OCI-LY3 (cell line): Measurements from ENCODE around the gene PID1.

Experiments used
- H2AFZ ChIP-seq: fragments of 200-600, 300-600 bp; shearing (Covaris generic); 2 replicates; pipeline ENCODE4 v1.6.0; 2014; ENCODE audit warnings: antibody characterized with exemption, low read depth, low read length
- H3K27ac ChIP-seq: fragments of 200-600, 300-600 bp; sonication (generic); 2 replicates; pipeline ENCODE4 v1.5.1; 2014; ENCODE audit warnings: mild to moderate bottlenecking, low read length, moderate library complexity, mixed read lengths
- H3K27me3 ChIP-seq: fragments of 200-600, 300-600 bp; sonication (generic); 2 replicates; pipeline ENCODE4 v1.6.1; 2014; ENCODE audit warnings: low read depth, low read length, mixed read lengths
- H3K36me3 ChIP-seq: fragments of 200-600, 300-600 bp; sonication (generic); replicated peaks from 2 replicates; pipeline ENCODE3; 2014; ENCODE audit warnings: low read depth, low read length, mixed read lengths
- H3K4me1 ChIP-seq: fragments of 300-600, 200-600 bp; sonication (generic); 2 replicates; pipeline ENCODE4 v1.6.1; 2014; ENCODE audit warnings: low read length, mixed read lengths
- H3K4me2 ChIP-seq: fragments of 200-600, 300-600 bp; sonication (generic); 2 replicates; pipeline ENCODE4 v1.6.1; 2014; ENCODE audit warnings: low read length, mixed read lengths
- H3K4me3 ChIP-seq: fragments of 300-600, 200-600 bp; sonication (generic); 2 replicates; pipeline ENCODE4 v1.5.1; 2014; ENCODE audit warnings: antibody characterized with exemption, mild to moderate bottlenecking, low read length, moderate library complexity
- H3K79me2 ChIP-seq: fragments of 300-600, 200-600 bp; shearing (Covaris generic); 2 replicates; pipeline ENCODE4 v1.6.1; 2014; ENCODE audit warnings: mild to moderate bottlenecking, low read length, mixed read lengths
- H3K9ac ChIP-seq: fragments of 300-600, 200-600 bp; shearing (Covaris generic); 2 replicates; pipeline ENCODE4 v1.6.0; 2014; ENCODE audit warnings: mild to moderate bottlenecking, low read length, moderate library complexity
- H3K9me3 ChIP-seq: fragments of 200-600, 300-600 bp; shearing (Covaris generic); 2 replicates; pipeline ENCODE4 v1.6.1; 2014; ENCODE audit warnings: low read length, mixed read lengths; ENCODE audit not compliant: insufficient read depth
- H4K20me1 ChIP-seq: fragments of 200-600, 300-600 bp; sonication (generic); 2 replicates; pipeline ENCODE4 v1.6.1; 2016; ENCODE audit warnings: low read length, mixed read lengths; ENCODE audit not compliant: insufficient read depth
- CTCF ChIP-seq: fragments of 200-600, 300-600 bp; sonication (generic); IDR thresholded peaks from 2 replicates; pipeline ENCODE4 v1.5.1; 2014; ENCODE audit warnings: antibody characterized with exemption, low read length, low read depth
- EZH2phosphoT487 ChIP-seq: fragments of 200-600 bp; shearing (Covaris generic); IDR thresholded peaks from 2 replicates; pipeline ENCODE4 v1.6.1; 2018; ENCODE audit warnings: antibody characterized with exemption, mixed run types, low read depth

The PID1 gene

GRCh38 chr2:229124136-229124535 lies 147.0 kb downstream of the PID1 start:
- Histone ChIP-seq H3K4me1 (peaks cover 14% of the 10 kb centered on the region), H3K79me2 (no peaks in the 10 kb centered on the region), H3K9ac (no peak overlapping the region), H3K4me2 (no peak overlapping the region), H4K20me1 (no peaks in the 10 kb centered on the region), H3K4me3 (no peak overlapping the region), H3K27me3 (no peaks in the 10 kb centered on the region), H3K9me3 (no peaks in the 10 kb centered on the region), H3K27ac (no peak overlapping the region), H3K36me3 (peaks cover 2% of the 10 kb centered on the region), H2AFZ (no peak overlapping the region)
- TF ChIP-seq EZH2phosphoT487 (no peak), CTCF (no peak)

DNA sequence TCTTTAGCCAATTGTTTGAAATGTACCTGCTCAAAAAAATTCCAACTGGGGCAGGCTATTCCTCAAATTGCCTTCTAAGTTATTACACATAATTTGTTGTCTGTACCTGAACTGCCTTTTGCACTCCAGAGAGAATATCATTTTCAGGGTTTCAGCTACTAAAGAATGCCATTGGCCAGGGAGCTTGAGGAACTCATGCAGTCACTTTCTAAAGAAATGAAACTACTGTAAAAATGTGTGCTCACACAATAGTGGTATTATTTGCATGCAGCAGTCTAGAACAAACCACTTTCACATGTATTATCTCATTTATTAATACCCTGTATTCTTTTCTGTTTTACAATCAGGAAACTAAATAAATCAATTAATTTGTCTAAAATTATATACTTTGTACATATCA lies 152.2 kb downstream of the PID1 start:
- Histone ChIP-seq H3K4me2 (no peak overlapping the region), H3K4me1 (peaks cover 2% of the 10 kb centered on the region), H4K20me1 (no peaks in the 10 kb centered on the region), H3K27me3 (no peaks in the 10 kb centered on the region), H3K79me2 (no peaks in the 10 kb centered on the region), H3K27ac (no peak overlapping the region), H3K4me3 (no peak overlapping the region), H3K9ac (no peak overlapping the region), H2AFZ (no peak overlapping the region), H3K9me3 (no peaks in the 10 kb centered on the region), H3K36me3 (no peaks in the 10 kb centered on the region)
- TF ChIP-seq EZH2phosphoT487 = no peak
- TF ChIP-seq CTCF = no peak

GRCh38 chr2:229118336-229118735 lies 152.8 kb downstream of the PID1 start:
- H3K36me3 ChIP-seq = no peaks in the 10 kb centered on the region
- H2AFZ ChIP-seq = no peak overlapping the region
- no peak overlapping the region for H3K4me3 ChIP-seq
- H3K27ac ChIP-seq = no peak overlapping the region
- TF ChIP-seq EZH2phosphoT487 (no peak), CTCF (no peak)
- no peaks in the 10 kb centered on the region for H4K20me1 ChIP-seq
- no peaks in the 10 kb centered on the region for H3K4me1 ChIP-seq
- H3K27me3 ChIP-seq = no peaks in the 10 kb centered on the region
- H3K79me2 ChIP-seq = no peaks in the 10 kb centered on the region
- H3K9ac ChIP-seq = no peak overlapping the region
- no peaks in the 10 kb centered on the region for H3K9me3 ChIP-seq
- no peak overlapping the region for H3K4me2 ChIP-seq

- no peaks in the 10 kb centered on the region for H3K36me3 ChIP-seq
- H3K4me2 ChIP-seq = no peak overlapping the region
- H3K79me2 ChIP-seq = no peaks in the 10 kb centered on the region
- no peak overlapping the region for H3K4me3 ChIP-seq
- H3K9me3 ChIP-seq = no peaks in the 10 kb centered on the region
- no peak for TF ChIP-seq EZH2phosphoT487
- TF ChIP-seq CTCF = no peak
- H3K4me1 ChIP-seq = no peaks in the 10 kb centered on the region
- no peak overlapping the region for H2AFZ ChIP-seq
- H3K27ac ChIP-seq = no peak overlapping the region
- H3K9ac ChIP-seq = no peak overlapping the region
- H3K27me3 ChIP-seq = no peaks in the 10 kb centered on the region
- H4K20me1 ChIP-seq = no peaks in the 10 kb centered on the region
Measured at GRCh38 chr2:229111744-229112143, 159.3 kb downstream of the PID1 start.
